Left colon (tissue), 2 donors: ENCODE results near the gene RASSF3. TPM values are rescaled to one million over a fixed set of nuclear protein-coding genes. Genes with fewer than 3 reads are reported as not detected.

Experiments used
- ATAC-seq: fragments of 200-7000 bp; cut with Tn5 transposase; one replicate; pipeline ENCODE4 v1.9.1; 2020; ENCODE audit warnings: mild to moderate bottlenecking, moderate library complexity
- DNase-seq, 2 donors: peaks; one replicate each; pipeline ENCODE4 v3.0.0-alpha.2; 2020
- intact Hi-C, 2 donors: fragments of 100-400 bp; cut with DNase I in 1 of 2; cut with micrococcal nuclease in 1 of 2; formaldehyde crosslinking; loops; one replicate each; pipeline versions ENCODE4 v1.11.2 to v1.14.0; 2022; cut with DNase I, micrococcal nuclease
- total RNA-seq, 2 donors: library from RNA; stranded (reverse); fragmentation: NEBNext Ultra II Directional; extraction: Animal tissue kit (Norgen Biotek cat#: 25700); gene quantifications; one replicate each; pipeline ENCODE4 v1.2.1, GENCODE V29; 2021
- donor health status: DM: no; HTN: no; CAD: no.
- donor health status: DM: yes; HTN: yes; CAD: no.

Gene RASSF3
- total RNA-seq, 2 donors from 2014 or later = 88.4 to 104 TPM

DNA sequence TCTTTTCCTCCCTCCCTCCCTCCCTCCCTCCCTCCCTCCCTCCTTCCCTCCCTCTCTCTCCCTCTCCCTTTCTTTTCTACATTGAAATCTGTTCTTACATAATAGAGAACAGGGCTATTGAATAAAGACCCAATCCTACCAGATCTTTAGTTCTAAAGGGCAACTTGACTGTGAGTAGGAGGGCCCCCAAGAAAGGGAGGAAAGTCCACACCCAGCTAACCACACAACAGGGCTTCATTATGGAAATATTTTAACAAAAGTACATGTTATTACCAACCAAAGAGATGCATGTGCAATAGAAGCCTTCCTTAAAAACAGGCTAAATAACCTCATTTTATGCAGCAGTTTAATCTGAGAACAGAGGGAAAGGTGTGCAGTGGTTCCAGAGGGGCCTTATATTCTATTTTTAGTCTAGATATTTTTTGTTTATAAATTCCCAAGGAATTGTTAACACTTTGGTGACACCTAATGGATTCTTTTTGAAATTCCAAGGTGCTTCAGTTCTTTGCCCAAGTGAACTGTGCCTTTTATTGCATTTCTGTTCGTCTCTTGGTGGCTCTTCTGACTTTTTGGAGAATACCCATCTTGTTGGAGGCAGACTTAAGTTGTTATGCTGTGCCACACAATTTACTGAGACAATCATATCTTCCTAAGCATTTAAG lies 85.9 kb downstream of the RASSF3 start:
- DNase-seq = no peak
- intact Hi-C loops = loop anchor here (5.0 to 10.0 kb wide), 2 partner anchors 91 to 144 kb away; no protein-coding TSS in a partner anchor
- ATAC-seq = peak; percentile 38

DNA sequence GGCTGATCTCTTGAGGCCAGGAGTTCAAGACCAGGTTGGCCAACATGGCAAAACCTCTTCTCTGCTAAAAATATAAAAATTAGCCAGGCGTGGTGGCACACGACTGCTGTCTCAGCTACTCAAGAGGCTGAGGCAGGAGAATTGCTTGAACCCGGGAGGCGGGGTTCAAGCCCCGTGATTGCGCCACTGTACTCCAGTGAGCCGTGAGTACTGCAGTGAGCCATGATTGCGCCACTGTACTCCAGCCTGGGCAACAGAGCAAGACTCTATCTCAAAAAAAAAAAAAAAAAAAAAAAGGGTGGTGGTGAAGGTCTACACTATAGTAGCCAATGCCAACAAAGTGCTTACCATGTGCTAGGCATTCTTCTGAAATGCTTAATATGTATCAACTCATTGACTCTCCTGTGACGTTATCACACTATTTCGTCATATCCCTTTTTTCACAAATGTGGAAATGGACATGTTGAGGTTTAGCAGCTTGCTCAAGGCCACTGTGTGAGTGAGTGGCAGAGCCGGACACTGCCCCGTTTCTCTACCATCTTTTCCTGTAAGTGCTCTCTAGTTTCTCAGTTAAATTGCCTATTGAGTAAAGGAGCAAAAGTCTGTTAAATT lies 89.3 kb downstream of the RASSF3 start:
- ATAC-seq = no peak
- intact Hi-C loops = loop anchor here (1.0 to 10.0 kb wide), 4 partner anchors 95 to 165 kb away; no protein-coding TSS in a partner anchor

DNA sequence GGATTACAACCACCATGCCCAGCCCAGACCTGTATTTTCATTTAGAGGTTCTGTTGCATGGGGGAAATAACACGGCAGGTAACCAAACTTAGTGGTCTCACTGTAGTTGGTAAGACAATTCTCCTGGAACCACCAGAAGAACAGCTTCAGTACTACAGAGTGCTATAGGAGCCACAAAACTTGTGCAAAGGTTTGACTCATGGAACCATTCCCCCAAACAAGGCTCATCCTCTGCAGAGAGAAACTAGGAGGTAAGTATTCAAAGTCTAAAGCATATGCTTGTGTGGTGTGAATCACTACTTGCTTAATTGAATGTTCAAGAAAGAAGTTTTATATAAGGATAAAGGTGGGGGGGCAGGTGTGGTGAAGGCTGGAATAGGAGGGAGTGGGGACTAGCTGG lies 90.2 kb downstream of the RASSF3 start:
- no peak for ATAC-seq
- no peak for DNase-seq
- intact Hi-C loops = loop anchor here (1.0 to 10.0 kb wide), 2 partner anchors 152 to 166 kb away; no protein-coding TSS in a partner anchor

More for the DNA sequence above, 89.3 kb downstream of the RASSF3 start:
- DNase-seq = no peak

GRCh38 chr12:64701283-64701682 lies 91.0 kb downstream of the RASSF3 start:
- DNase-seq (no peak), ATAC-seq (no peak)
- intact Hi-C loops = loop anchor here in 1 of 2 donors (10.0 kb wide), 1 partner anchor 166 kb away; no protein-coding TSS in a partner anchor

- no peak for DNase-seq
- intact Hi-C loops = loop anchor here in 1 of 2 donors (10.0 kb wide), 1 partner anchor 172 kb away; no protein-coding TSS in a partner anchor
- no peak for ATAC-seq
Measured at GRCh38 chr12:64706306-64706705, 96.0 kb downstream of the RASSF3 start.

- intact Hi-C loops = loop anchor here in 1 of 2 donors (10.0 kb wide), 1 partner anchor 172 kb away; no protein-coding TSS in a partner anchor
- no peak for ATAC-seq
- DNase-seq = no peak
Measured at GRCh38 chr12:64706857-64707256, 96.6 kb downstream of the RASSF3 start.

GRCh38 chr12:64707362-64707761 lies 97.1 kb downstream of the RASSF3 start:
- intact Hi-C loops = loop anchor here in 1 of 2 donors (10.0 kb wide), 1 partner anchor 173 kb away; no protein-coding TSS in a partner anchor

GRCh38 chr12:64707926-64708325 lies 97.6 kb downstream of the RASSF3 start:
- DNase-seq (no peak), ATAC-seq (no peak)
- intact Hi-C loops = loop anchor here in 1 of 2 donors (10.0 kb wide), 1 partner anchor 173 kb away; no protein-coding TSS in a partner anchor

More at GRCh38 chr12:64707362-64707761, 97.1 kb downstream of the RASSF3 start:
- ATAC-seq (no peak), DNase-seq (no peak)

DNA sequence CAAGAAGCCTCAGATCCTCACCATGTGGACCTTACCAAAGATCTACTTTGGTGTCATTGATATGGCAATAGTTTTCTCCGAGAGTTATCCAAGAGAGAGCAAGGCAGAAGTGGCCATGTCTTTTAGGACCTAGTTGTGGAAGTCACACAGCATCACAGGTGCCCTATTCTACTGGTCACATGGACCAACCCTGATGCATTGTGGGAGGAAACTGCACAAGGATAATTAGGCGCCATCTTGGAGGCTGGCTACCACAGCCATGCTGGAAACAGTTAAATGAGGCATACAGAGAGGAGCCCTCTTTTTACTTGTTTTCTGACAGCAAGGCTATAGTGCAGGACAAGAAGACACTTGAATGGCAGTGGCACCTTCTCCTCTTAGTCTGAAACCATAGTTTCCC lies 99.1 kb downstream of the RASSF3 start:
- ATAC-seq (no peak), DNase-seq (no peak)
- intact Hi-C loops = loop anchor here in 1 of 2 donors (10.0 kb wide), 1 partner anchor 175 kb away; no protein-coding TSS in a partner anchor

- no peak for ATAC-seq
- intact Hi-C loops = no loop called here
- DNase-seq = no peak
Measured at GRCh38 chr12:64713376-64713775, 103.1 kb downstream of the RASSF3 start.

DNA sequence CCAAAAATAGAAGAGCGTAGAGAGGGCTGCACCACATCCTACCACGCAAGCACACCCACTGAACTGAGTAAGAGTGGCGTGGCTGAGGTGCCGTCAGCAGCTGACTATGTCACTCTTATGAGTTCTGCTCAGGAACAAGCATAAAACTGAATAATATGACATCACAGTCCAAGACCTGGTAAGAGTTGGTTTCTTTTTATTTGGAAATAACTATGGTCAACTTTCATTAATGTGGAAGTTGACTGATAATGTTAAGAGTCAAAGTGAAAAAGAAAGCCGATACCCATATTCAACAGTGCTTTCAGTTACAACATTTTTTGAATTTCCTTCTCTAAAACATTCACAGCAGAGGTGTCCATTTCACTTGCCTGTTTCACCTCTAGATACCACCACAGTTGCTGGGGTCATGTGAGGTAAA lies 104.3 kb downstream of the RASSF3 start:
- ATAC-seq = no peak
- DNase-seq = no peak

GRCh38 chr12:64716371-64716770 lies 106.1 kb downstream of the RASSF3 start:
- no peak for DNase-seq
- peak; percentile 92 for ATAC-seq
- intact Hi-C loops = no loop called here

More for the DNA sequence above, 104.3 kb downstream of the RASSF3 start:
- intact Hi-C loops = no loop called here

- ATAC-seq = no peak
- intact Hi-C loops = no loop called here
- DNase-seq = no peak
Measured at GRCh38 chr12:64716839-64717455, 106.7 kb downstream of the RASSF3 start.

GRCh38 chr12:64718649-64719048 lies 108.4 kb downstream of the RASSF3 start:
- no peak for DNase-seq
- intact Hi-C loops = no loop called here
- ATAC-seq = no peak

- intact Hi-C loops = no loop called here
- ATAC-seq (no peak), DNase-seq (no peak)
Measured at GRCh38 chr12:64720884-64721283, 110.6 kb downstream of the RASSF3 start.

DNA sequence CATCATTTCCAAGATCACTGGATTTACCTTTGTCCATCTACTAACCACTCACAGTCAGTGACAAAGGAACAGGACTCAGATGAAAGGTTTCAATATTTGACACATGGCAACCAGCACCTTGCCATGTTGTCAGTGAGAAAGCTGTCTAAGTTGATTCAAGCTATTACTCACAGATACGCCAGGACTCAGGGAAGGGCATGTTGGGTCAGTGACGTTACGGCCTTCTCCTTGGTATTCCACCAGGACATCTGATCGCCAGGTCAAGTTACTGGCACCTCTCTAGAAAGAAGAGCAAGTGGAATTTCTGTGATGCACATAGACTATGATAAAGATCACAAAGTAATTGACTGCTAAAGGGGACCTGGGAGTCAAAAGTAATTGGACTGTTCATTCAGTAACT lies 112.5 kb downstream of the RASSF3 start:
- intact Hi-C loops = no loop called here
- no peak for ATAC-seq
- DNase-seq = no peak

DNA sequence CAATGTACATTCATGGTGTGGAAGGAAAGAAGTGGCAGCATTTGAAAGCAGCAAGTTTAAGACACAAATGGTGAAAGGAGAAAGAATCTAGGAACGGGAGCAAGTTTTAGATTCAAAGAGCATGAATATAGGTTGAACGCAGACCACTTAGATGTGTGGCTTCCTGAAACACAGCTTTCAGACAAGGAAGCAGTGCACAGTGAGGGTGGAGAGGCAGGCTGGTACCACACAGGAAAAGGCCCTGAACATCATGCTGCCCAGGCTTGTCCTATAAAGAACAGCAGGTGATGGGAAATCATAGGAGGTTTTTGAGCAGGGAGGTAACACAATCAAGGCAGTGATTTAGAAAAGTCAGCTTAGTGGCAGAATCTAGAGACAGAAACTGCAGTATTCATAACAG lies 113.3 kb downstream of the RASSF3 start:
- DNase-seq = no peak
- intact Hi-C loops = no loop called here
- ATAC-seq = no peak

- ATAC-seq = no peak
- intact Hi-C loops = no loop called here
- no peak for DNase-seq
Measured at GRCh38 chr12:64724201-64724745, 114.0 kb downstream of the RASSF3 start.

GRCh38 chr12:64729909-64730587 lies 119.8 kb downstream of the RASSF3 start:
- no peak for ATAC-seq

More at GRCh38 chr12:64729909-64730587, 119.8 kb downstream of the RASSF3 start:
- intact Hi-C loops = no loop called here
- no peak for DNase-seq
